ENCODE measurements around the gene AHCYL2.
"Not testable (repeated sequence)": the region's sequence is repeated elsewhere in the genome, so short reads cannot be mapped to it uniquely, and the experiment has no call there.

The AHCYL2 gene

DNA sequence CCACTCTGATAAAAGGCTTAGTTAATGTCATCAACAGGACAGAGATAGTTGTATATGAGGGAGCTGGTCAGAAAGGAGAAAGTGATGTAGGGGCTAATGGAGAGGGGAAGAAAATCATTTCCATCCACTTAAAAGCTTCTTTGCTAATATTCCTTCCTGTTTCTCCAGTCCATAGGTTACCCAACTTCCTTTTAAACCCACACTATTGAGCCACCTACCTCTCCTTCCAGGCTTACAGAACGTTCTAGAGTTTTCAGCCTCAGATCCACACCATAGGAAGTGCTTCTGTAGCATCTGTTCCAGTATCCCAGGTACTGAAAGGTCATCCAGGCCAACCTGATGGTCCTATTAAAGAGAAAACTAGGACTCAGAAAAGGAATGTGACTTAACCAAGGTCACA, 237.6 kb downstream of the AHCYL2 start:
- DNase-seq, result no peak

DNA sequence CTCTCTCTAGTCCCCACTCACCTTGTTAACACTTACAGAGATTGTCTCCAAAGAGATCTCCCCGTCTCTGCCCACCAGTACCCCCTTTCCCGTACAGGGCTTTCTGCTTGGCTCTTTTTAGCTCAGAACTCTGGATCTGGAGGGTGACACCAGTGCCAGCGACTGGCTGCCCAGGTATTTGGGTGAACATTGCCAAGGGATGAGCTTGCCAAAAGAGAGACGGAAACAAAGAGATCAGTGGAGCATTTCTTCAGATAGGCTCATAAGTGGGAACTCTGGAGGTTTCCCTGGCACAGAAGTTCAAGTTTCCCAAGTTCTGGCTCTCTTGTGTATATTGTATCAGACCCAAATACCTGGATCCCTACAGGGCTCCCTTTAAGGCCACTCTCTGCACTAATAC, 239.4 kb downstream of the AHCYL2 start:
- DNase-seq, result no peak

DNA sequence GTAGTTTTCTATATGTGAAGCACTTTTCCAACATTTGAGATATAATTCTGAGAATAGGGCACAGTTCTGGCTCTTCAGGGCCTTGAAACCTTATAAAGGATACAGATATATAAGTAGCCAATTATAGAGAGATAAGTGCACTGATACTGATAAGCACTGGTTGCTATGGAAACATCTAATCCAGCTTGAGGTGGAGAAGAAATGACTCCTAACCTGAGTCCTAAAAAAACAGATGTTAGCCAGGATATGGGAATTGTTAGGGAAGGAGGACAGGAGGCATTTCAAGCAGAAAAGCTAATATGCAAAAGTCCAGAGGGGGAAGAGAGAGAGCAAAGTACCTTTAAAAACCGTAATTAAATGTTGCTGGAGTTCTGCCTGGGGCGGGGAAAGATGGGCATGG, 240.2 kb downstream of the AHCYL2 start:
- no peak for DNase-seq

DNA sequence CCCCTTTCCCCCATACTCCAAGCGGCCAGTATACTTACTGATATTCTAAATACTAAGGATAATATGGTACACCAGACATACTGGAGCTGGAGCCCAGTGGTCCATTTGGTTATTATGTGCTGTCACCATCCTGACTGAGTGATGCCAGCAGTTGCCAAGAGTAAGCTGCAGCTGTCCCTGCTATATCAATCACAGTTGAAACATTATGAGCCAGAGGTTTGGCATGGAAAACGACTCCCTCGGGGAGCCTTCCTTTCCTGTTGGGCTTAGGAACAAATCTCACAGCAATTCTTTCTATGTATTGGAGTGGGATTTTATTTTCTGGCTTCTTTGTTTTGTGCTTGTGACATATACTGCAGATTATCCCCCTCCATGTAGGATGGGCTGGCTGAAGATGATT, 242.0 kb downstream of the AHCYL2 start:
- DNase-seq, result no peak

DNA sequence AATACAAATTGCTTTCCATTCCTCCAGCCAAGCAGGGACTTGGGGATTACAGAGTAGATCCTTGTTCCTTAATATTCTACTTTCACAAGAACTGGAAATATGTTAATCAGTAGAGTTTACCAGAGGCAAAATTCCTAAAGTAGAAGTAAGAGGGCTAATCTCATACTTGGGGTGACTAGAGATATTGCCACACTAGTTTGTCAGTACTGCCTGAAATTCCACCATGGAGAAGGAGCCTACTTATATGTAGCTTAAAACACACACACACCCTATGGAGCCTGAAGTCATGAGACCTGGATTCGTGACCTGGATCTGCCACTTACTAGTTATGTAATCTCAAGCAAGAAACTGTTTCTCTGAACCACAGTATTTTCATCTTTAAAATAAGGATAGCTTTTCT, 243.3 kb downstream of the AHCYL2 start:
- DNase-seq, result no peak

DNA sequence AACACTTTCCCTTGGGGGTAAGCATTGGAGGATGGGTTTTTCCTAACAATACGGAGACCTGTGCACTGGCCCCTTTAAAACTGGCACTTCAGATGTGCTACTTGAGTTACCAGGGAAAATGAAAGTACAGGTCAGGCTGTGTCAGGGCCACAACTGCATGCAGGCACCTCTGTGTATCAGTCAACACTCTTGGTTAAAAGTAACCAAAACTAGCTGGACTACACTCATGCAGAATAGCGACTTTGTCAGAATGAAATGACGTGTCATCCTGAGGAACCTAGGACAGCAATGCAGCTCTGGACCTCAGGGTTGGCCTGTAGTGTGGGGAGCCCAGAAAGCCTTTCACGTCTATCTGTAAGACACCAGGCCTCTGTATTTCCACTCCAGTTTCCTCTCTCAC, 243.7 kb downstream of the AHCYL2 start:
- no peak for DNase-seq

DNA sequence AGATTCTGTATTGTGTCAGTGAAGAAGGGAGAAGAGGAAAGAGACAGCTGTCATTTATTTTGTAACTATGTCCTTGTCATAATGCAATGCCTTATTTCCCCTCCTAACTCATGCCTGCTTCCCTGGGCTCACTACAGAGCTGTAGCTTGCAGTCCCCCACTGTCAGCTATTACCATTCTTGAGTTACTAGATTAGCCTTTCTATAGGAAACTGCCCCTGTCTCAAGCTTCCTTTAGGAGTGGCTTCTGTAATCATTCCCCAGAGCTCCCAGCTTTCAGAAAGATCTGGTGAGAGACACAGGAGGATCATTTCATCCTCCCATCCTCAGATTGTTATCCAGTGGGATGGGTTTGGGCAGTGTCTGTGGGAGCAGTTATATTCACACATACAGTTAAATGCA, 245.1 kb downstream of the AHCYL2 start:
- no peak for DNase-seq

DNA sequence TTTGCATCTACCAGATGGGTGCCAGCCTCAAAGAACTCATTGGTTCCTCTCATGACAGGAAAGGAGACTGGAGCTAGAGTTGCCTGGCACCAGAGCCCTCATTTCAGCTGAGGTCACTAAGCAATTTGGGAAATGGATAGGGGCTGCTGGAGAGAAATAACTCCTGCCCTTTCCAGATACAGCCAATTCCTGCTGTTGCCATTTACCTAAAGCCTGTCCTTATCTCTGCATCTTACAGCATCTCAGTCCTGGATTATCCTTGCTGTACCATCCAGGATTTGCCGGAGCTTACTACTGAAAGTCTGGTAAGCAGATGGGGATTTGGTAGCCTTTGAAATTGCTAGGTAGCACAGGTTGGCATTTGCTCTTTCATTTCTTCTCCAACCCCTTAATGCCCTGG, 245.6 kb downstream of the AHCYL2 start:
- DNase-seq, result no peak

DNA sequence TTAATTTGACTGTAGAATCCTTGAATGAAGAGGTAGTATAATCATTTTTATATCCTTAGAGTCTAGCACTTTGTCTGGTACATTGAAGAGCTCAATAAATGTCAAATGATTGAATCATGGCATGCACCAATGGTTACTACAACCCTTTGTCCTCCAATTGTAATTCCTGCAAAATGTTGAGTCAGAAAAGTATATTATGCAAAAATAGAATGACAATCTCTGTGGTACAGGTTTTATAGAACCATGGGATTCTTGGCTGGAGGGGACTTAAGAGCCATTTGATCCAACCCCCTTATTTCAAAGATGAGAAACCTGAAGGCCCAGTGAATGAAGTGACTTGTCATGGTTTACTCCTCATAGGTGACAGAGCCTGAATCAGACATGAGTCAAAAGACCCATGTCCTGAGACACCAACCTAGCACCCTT, 246.6 kb downstream of the AHCYL2 start:
- no peak for DNase-seq

DNA sequence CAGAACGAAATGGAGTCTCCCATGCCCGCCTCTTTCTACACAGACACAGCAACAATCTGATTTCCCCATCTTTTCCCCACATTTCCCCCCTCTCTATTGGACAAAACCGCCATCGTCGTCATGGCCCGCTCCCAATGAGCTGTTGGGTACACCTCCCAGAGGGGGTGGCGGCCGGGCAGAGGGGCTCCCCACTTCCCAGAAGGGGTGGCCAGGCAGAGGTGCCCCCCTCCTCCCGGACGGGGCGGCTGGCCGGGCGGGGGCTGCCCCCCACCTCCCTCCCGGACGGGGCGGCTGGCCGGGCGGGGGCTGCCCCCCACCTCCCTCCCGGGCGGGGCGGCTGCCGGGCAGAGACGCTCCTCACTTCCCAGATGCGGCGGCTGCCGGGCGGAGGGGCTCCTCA, 251.1 kb downstream of the AHCYL2 start:
- DNase-seq, result not testable (repeated sequence)

DNA sequence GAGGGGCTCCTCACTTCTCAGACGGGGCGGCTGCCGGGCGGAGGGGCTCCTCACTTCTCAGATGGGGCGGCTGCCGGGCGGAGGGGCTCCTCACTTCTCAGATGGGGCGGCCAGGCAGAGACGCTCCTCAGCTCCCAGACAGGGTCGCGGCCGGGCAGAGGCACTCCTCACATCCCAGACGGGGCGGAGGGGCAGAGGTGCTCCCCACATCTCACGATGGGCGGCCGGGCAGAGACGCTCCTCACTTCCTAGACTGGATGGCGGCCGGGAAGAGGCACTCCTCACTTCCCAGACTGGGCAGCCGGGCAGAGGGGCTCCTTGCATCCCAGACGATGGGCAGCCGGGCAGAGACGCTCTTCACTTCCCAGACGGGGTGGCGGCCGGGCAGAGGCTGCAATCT, 251.6 kb downstream of the AHCYL2 start:
- DNase-seq, result not testable (repeated sequence)
